Measurements from ENCODE around the gene LBX1.

The LBX1 gene

GRCh38 chr10:101224060-101224909 is 5.0 kb downstream of the LBX1 start:
- H3K4me3 ChIP-seq = peak overlapping the region; percentile 68
- TF ChIP-seq CTCF (IDR thresholded peaks at IDR 0.05) = no peak
- no peak overlapping the region for H3K27ac ChIP-seq
- no peak for DNase-seq (ENCODE audit: low spot score)

GRCh38 chr10:101223274-101224059 is 5.8 kb downstream of the LBX1 start:
- peak overlapping the region; percentile 68 for H3K4me3 ChIP-seq
- no peak overlapping the region for H3K27ac ChIP-seq
- no peak for TF ChIP-seq CTCF (IDR thresholded peaks at IDR 0.05)
- DNase-seq (ENCODE audit: low spot score) = no peak

- peak overlapping the region; percentile 68 for H3K4me3 ChIP-seq
- DNase-seq (ENCODE audit: low spot score) = no peak
- H3K27ac ChIP-seq = no peak overlapping the region
- no peak for TF ChIP-seq CTCF (IDR thresholded peaks at IDR 0.05)
Observed at GRCh38 chr10:101222683-101223273, 6.5 kb downstream of the LBX1 start.

- no peak for DNase-seq (ENCODE audit: low spot score)
- H3K27ac ChIP-seq = no peak overlapping the region
- no peak for TF ChIP-seq CTCF (IDR thresholded peaks at IDR 0.05)
- H3K4me3 ChIP-seq = peak overlapping the region; percentile 68
Observed at GRCh38 chr10:101221963-101222531, 7.2 kb downstream of the LBX1 start.

- Histone ChIP-seq H3K4me3 (no peak overlapping the region), H3K27ac (no peak overlapping the region)
- DNase-seq (ENCODE audit: low spot score) = no peak
- no peak for TF ChIP-seq CTCF (IDR thresholded peaks at IDR 0.05)
Observed at GRCh38 chr10:101221549-101221948, 7.7 kb downstream of the LBX1 start.

- no peak overlapping the region for H3K27ac ChIP-seq
- TF ChIP-seq CTCF (IDR thresholded peaks at IDR 0.05) = no peak
- DNase-seq (ENCODE audit: low spot score) = no peak
- no peak overlapping the region for H3K4me3 ChIP-seq
Observed at GRCh38 chr10:101219946-101220451, 9.3 kb downstream of the LBX1 start.

Data from coronary artery (tissue), 2 donors.